MV-4-11 (cell line): ENCODE data around the gene GBA2.

Experiments used
- DNase-seq: peaks from one replicate; lab custom pipeline; 2025; lab: John Stamatoyannopoulos, UW

GBA2 gene

DNA sequence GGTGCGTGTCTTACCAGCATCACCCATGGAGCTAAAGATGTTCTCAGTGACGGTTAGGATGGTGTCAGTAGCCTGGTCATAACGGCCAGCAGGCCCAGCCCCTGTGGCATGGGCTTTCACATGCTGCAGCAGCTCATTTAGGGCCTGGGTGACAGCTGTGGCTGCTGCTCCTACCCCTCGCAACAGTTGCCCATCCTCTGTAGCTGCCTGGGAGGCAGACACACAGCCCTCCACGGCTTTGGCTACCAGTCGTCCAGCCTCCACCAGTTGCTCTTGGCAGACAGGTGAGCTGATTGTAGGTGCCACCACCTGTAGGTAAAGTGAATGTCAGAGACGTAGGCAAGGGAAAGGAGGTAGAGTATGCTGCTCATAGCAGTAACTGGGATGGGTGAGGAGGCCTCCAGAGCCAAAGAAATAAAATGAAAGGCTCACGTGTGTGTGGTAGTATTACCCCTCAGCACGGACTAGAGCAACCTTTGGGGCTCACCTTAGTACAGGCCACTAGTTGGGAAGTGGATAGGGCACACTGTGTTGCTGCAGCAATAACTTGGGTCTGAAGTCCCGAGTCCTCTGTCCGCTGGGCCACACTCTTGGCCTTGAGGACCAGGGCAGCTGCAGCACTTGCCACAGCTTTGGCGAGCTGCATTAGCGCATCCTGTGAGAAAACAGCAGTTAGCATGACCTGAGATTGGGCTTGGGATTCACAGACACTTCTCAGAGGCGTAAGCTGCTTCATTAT is 31.7 kb downstream of the GBA2 start:
- no peak for DNase-seq

DNA sequence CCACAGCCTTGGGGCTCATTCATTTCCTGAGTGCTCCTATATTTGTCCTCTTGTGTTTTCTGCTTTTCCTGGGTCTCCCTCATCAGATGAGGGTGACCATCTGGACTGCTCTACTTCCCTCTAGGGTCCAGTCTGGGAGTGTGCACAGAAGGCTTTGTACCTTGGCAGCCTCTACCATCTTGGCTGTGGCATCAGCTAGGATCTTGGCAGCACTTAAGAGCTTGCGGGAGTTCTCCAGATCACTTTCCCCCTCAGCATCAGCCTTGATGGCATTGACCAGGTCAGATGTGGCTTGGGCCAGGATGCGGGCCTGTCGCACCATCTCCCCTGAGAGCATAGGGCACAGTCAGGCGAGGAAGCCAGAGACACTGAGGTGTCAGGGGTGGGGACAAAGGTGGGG is 32.8 kb downstream of the GBA2 start:
- peak; percentile 10 for DNase-seq

DNA sequence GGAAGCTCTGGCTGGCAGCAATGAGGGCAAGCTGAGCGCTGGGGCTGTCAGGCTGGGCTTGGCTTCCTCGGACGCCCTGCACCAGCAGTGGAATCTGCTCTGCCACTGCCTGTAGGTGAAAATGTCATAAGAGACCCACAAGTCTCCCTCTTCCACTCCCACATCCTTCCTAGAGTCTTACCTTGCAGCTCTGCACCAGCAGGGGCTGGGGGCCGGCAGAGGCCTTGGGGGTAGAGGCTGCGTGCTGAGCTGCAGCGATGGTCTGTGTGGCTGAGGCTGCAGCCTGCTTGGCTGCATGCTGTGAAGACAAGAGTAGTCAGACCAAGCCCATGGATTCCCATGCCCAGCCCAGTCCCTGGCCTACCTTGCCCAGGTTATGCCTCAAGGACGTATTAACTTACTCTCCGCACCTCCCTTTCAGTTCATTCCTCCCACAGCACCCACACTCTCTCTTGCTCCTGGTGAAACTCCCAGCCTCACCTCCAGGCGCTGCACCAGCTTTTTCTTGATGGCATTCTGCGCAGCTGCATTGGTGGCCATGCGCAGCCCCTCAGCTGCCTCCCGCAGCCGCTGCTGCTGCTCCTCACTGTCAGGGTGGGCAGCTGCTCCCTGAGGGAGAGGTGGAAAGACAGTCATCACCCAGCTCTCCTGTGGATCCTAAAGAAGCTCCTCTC is 34.3 kb downstream of the GBA2 start:
- DNase-seq = no peak

DNA sequence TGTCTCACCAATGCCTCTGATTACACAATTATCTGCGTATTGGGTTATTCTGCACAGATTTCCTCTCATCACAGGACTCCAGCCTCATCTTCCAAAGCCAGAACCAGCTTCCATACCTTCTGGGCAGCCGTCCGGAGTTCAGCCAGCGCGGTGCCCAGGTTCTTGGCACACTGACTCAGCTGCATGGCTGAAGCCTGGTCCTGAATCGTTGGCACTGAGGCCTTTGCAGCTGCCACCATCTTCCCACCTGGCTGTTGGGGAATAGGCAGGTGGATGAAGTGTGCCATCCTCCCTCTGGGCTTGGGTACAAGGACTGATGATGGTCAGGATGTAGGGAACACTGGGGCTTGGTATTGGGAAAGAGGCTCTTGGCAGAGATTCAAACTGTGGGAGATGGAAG is 34.9 kb downstream of the GBA2 start:
- DNase-seq = no peak

DNA sequence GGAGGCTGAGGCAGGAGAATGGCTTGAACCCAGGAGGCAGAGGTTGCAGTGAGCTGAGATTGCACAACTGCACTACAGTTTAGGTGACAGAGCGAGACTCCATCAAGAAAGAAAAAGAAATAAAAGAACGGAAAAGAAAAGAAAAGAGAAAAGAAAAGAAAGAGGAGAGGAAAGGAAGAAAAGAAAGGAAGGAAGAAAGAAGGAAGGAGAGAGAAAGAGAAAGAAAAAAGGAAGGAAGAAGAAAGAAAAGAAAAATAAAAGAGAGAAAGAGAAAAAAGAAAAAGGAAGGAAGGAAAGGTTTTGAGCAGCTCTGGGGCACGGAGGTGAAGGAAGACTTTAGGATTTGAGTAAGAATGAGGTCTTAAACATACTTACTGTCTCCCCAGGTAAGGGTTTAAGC is 35.5 kb downstream of the GBA2 start:
- DNase-seq = no peak

DNA sequence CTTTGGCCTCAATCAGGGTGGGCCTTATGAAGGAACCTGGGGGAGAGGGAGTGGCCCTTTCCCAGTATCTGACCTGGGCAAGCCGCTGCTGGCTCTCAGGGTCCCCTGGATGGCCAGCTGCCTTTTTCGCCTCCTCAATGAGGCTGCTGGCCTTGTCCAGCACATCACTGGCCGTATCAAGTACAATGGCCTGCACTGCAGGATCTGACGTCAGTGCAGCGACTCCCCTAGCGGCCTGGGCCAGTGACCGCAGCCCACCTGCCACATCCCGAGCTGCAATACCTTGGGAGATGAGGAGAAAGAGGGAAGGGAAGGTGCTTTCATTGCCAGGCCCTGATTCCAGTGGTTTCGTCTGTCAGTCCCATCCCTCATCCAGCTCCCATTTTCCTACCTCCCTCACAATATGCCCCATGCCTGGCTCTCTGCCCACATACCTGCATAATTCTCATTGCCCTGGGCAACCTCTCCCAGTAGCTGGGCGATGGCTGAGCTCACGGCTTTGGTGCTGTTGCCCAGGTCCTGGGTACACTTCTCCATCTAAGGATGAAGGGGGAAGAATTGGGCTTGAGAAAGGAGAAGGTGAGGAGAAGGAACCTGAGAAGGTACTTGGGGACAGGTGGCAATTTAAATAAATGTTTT is 36.1 kb downstream of the GBA2 start:
- DNase-seq = no peak

DNA sequence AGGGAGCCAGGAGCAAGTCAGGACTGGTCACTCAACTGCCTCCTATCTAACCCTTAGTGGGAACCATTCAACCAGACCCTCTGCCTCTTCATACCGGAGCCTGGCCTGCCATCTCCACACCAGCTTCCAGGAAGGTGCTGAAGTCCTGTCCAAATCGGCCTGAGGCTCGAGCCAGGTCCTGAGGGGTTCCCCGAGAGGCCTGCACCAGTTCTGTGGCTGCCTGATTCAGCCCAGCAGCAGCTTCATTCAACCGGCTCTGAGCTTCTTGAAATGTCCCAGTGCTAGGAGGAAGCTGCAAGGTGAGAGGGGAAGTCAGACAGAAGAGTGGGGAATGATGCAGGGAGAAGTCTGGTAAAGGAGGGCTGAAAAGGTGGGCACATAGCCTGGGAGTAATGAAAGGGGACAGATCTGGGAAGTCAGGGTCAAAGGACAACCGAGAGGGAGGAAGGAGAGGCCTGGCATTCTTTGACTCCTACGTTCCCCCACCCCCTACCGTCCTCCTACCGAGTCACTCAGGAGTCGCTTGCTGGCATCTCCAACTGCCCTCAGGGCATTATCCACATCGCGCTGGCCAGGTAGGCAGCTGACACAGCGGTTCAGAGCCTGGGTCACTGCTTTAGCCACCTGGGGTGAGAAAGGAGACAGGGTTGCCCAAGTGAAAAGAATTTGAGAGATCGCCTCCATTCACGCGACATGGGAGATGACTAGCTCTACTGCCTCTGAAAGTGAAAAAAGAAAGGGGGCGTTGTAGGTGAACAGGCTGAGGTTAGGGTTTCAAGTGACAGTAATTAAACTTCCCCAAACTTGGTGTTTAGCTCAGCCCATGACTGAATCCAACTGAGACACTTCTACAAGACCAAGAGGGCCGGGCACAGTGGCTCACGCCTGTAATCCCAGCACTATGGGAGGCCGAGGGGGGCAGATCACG is 37.3 kb downstream of the GBA2 start:
- DNase-seq = no peak

DNA sequence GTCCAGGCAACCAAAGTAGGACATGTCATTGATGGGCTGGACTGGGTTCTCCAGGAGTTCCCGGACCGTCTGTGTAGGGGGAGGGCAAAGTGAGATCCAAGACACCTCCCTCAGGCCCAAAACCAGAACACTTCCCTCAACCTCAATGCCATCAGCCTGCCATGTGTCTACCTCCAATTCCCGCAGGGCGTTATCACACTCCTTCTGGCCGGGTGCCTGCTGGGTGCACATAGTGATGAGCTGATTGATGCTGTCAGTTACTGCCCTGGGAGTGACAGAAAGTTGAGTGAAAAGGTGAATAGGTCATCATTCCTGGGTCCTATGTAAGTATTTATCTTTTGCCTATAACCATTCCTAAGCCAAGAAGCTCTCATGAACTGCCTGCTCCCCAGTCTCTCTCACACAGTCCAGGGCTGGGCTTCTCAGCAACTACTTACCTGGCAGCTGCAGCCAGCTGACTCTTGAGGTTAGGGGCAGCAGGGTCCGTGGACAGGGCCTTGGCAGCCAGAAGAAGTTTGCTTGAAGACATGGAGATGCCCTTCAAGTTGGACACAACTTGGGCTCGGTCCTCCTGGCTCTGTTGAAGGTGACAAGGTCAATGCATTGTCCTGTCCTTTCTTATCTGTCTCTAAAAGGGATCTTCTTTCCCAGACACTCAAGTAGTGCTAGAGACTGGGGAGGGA is 38.1 kb downstream of the GBA2 start:
- DNase-seq = no peak

DNA sequence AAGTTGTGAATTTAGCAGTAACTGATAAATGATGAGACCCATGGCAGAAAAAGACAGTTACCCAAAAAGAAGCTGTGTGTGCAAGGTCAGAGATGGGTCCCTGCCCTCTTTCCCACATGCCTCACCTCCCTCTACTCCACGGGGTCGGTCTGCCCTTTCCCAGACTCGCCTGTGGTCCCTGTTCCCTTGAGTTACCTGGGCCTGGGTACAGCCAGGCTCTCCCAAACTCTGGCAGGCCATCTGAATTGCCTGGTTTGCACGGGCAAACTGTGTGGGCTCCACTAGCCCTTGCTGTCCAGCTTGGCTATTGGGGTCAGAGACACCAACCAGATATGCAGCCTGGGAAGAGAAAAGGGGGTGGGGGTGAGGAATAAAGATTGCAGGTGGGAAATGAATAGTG is 40.9 kb downstream of the GBA2 start:
- no peak for DNase-seq

DNA sequence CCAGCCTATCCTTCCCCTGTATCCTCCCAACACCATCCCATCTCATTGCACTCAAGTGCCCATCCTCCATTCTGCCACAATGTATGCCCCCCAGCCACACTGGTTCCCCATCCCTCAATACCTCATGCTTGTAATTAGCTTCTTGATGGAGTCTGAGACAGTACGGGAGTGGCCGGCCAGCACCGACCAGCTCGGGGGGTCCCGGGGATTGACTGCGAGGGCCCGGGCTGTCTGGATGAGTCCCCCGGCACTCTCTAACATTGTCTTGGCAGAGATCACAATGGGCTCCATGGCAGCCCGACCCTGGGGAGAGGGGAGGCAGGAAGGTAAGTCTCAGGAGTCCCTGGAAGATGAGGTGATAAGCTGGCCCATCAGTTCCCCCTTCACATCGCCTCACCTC is 42.1 kb downstream of the GBA2 start:
- no peak for DNase-seq

DNA sequence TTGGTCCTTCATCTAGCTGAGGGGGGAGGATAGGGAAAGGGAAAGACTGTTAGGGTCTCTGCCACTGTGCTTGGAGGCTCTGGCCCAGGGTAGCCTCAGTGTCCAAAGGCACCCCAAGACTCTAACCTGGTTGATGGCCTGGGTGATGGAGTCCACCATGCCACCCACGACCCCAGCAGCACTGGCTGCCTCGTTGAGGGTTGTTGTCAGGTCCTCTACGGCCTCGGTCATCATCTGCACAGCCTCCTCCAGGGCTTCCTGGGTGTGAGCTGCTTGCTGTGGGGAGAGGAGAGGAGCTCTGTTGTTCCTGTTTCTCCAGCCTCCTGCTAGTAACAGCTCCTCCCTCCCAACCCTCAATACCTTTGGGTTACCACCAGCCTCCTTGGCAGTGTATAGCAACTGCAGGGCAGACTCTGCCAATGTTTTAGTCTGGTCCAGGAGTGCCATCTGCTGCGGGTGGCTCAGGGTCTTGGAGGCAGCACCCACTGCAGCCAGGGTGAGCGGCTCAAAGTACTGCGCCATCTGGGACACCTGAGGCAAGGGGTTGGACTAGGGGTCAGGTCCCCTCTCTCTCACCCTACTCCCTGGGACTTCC is 43.1 kb downstream of the GBA2 start:
- DNase-seq = no peak

DNA sequence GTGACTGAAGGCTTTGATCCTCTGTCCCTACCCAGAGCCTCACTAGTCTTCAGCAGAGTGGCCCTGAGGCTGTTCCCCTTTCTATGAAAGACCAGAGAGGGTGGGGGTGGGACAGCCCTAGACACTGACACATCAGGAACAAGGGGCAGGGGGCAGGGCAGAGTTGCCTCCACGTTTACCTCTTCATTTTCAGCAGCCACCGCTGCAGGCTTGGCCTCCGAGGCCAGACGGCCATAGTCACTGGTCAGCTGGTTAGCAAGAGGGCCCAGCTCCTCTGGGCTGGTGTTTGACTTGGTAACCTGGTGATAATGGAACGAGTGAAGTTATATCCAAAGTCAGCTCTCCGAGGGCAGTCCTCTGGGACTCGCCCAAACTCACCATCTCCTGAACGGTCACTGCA is 43.7 kb downstream of the GBA2 start:
- no peak for DNase-seq

DNA sequence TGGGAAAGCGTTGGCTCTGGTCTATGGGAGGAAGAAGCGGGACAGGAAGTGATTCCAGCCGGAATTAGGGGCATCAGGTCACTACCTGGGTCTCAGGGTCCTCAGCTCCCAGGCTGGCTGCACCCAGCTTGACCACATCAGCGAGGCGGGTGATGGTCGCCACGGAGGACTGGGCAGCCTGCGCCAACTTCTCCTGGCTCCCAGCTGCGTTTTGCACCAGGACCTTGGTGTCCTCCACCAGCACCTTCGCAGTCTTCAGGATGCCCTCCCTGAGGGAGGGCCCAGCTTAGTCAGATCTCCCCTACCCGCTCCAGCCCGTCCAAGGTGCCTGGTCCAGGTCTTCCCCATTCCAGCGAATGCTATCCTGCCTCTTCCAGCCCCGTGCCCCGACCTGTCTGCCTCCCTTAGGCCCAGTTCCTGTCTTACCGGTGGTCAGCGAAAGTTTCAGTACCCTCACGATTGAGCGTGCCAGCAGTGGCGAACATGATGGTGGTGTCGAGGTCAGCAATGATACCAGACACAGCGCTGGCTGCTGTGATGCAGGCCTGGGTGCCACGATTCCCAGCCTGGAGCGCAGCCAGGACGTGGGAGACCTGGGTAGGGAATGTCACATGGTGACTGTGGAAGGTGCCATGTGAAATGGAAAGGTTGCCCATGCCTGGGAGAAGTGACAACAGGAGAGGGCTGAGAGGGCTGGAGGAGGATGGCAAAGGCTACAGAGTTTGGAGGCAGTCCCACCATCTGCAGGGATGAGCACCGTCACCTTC is 44.9 kb downstream of the GBA2 start:
- DNase-seq = no peak

DNA sequence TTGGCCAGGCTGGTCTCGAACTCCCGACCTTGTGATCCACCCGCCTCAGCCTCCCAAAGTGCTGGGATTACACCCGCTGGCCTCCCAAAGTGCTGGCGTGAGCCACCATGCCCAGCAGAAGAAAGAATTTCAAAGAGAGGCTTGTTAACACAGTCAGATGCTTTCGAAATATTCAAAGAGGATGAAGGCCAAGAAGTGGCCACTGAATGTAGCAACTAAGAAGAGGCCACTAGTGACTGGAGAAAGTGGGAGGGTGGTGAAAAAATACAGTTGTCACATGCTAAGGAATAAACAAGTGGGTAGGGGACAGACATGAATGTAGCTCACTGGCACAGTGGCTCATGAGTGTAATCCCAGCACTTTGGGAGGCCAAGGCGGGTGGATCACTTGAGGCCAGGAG is 46.3 kb downstream of the GBA2 start:
- DNase-seq = no peak

DNA sequence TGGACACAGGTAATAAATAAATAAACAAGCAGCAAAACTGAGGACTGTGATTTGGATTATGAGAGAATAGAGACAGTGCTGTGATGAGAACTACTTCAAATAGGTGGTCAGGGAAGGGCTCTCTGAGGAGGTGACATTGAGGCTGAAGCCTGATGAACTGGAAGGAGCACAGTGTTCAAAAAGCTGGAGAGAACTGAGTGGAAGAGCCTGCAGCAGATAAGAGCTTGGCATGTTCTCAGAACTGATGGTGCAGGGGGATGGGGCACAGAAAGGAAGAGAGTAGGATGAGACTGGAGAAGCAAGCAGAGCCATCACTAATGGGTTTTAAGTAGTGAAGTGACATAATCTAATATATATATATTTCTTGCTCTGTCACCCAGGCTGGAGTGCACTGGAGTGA is 48.1 kb downstream of the GBA2 start:
- no peak for DNase-seq

DNA sequence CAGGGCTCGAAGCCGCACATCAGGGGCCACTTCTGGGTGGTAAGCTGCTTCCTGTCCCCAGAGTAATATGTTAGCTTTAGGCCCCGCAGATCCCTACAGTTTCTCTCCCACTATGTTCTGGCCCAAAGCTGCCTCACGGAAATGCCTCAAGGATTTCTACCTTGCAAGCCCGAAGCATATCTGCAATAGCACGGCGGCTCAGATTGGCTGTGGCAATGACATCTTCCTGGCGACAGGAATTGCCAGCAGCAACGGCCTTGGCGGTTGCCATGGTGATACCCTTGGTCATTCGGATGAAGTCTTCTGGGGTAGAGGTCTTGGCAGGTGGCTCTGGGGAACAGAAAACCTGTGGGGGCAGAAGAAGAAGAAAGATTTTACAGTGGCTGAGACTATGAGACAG is 49.0 kb downstream of the GBA2 start:
- DNase-seq = no peak

DNA sequence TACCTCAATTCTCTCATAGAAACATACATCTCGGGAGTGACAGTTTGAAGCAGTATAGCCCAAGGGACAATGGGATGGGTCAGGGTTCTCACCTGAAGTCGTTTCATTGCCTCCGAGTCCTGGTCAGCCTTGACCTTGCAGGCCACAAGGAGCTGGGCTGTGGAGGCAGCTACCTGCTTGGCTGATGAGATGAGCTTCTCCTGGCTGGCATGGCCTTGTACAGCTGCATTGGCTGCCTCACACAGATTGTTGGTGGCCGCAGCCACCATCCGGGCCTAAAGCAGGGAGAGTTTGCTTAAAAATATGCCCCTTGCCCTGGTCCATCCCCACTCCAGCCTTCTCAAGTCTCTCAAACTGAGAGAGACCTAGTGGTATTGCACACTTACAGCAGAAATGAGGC is 50.8 kb downstream of the GBA2 start:
- no peak for DNase-seq

DNA sequence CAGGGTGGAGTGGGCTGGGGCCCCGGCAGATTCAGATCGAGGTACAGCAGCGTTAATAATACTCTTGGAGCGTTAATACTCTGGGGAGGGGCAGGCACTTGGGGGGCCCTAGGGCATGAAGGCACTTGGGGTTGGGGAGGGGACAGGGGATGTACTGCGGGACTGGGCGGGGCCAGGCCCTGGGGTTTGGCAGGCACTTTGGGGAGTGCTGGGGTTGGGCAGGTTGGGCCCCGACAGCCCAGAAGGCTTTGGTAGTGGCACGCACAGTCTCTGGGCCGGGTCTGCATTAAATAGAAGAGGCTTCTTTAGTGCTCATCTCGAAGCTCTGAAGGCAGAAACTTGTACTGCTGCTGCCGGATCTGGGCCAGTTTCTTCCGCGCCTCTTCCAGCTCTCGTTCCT is 51.5 kb downstream of the GBA2 start:
- DNase-seq = no peak

DNA sequence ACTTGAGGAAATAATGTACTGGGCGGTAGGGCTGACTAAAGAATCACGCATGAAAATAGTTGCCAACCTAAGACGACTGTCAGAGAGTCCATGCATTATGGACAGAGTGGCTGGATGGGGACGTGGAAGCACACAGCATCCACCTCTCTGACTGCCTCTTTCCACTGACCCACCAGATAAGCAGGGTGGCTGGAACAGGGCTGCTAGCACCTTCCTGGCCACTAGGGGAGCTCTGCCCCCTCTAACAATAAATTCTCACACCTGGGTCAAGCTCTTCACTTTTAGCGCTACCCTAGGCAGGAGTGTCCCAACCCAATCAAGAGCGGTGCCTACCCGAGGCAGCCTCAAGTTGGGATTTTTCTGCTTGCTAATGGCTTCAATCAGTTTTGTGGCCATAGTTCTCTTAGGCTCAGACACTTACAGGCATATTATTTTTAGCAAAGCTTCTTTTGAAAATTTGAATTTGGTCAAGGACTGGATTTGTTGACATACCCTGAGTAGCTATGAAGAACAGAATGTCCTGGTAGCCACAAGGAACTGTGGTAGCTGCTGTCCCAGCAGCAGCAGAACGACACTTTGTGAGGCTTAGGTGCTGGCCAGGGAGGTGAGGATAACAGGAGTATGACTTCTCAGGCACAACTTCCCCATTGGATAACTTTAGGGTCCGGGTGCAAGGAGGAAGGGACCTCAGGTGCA is 52.4 kb downstream of the GBA2 start:
- no peak for DNase-seq

DNA sequence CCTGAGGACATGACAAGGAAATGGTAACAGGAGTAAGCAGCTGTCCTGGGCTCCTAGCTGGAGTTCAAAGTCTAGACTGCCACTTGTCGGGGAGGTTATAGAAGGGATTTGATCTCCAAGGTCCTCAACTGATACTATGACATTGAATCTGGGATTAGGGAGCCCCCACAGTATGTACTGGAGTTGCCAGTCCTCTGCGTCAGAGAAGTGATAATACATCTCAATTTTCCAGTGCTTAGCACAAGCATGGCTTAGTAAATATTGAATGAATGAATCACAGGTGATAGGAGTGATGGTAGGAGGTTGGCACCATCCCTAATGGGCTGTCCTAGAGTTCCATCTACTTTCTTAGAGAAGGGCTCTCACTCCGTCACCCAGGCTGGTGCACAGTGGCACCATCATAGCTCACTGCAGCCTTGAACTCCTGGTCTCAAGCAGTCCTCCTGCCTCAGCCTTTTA is 53.1 kb downstream of the GBA2 start:
- no peak for DNase-seq
